Duodenal mucosa (tissue), 2 donors: Measurements from ENCODE around the gene RNF166.

ENCODE experiments used
- H3K27ac ChIP-seq: one replicate; pipeline ENCODE4 v1.7.0; 2013; ENCODE audit warnings: low read depth, low read length
- H3K27me3 ChIP-seq, 2 donors: one replicate each; pipeline ENCODE4 v1.7.0; 2013; ENCODE audit warnings: low read length in 2 of 2, control low read depth in 1 of 2; ENCODE audit not compliant: insufficient read depth in 2 of 2, control insufficient read depth in 1 of 2
- H3K36me3 ChIP-seq, 2 donors: one replicate each; pipeline ENCODE4 v1.7.0; 2013; ENCODE audit warnings: low read length in 2 of 2, control low read depth in 1 of 2; ENCODE audit not compliant: insufficient read depth in 2 of 2, control insufficient read depth in 1 of 2
- H3K4me1 ChIP-seq, 2 donors: one replicate each; pipeline ENCODE4 v1.7.0; 2013; ENCODE audit warnings: low read length in 2 of 2, control low read depth in 1 of 2; ENCODE audit not compliant: insufficient read depth in 2 of 2, control insufficient read depth in 1 of 2
- H3K4me3 ChIP-seq, 2 donors: one replicate each; pipeline ENCODE4 v1.7.0; 2013; ENCODE audit warnings: low read length in 2 of 2, low read depth in 1 of 2
- H3K9ac ChIP-seq, 2 donors: one replicate each; pipeline ENCODE4 v1.7.0; 2013; ENCODE audit warnings: low read length in 2 of 2, low read depth in 1 of 2
- H3K9me3 ChIP-seq, 2 donors: one replicate each; pipeline ENCODE4 v1.7.0; 2013; ENCODE audit warnings: low read length in 2 of 2, control low read depth in 1 of 2; ENCODE audit not compliant: control insufficient read depth in 1 of 2

RNF166 gene

DNA sequence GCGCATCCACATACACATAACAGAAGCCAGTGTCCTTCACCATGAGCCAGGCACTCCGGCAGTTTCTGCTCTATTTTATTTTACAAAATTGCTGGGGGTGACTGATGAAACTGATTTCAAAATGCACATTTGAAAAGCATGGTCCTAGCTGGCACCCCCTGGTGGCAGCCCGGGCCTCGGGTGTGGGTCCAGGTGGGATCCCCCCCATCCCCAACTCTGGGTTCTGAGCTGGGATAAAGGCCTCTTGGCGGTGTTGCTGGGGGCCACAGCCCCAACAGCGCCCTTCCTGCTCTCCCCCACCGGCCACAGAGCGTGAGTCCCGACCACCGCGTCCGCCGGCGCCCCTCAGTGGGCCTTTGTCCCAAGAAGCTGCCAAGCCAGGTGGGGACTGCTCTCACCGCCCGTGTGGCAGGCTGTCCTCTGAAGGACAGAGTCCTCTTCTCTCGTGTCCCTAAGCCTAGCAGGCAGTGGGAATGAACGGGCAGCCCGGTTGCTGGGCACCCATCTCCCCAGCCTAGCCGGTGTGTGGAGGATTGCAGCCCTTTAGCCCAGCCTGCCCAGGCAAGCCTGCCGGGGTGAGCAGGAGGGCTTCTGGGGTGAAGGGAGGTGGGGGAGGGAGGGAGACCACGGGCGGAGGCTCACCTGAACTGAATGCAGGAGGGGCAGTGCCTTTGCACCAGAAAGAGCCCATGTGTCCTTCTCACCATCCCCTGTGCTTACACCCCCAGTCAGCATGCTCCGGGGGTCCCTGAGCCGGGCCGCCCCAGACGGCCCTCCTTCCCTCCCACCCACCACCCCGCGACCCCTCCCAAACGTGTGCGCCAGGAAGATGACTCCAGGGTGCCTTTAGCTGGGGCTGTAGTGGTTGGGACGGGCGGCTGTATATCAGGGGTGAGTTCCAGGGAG is 20.8 kb downstream of the RNF166 start:
- no peak overlapping the region for H3K27ac ChIP-seq
- peak overlapping the region; percentile 70 for H3K4me3 ChIP-seq
- H3K4me1 ChIP-seq, result peaks cover 30 to 57% of the 10 kb centered on the region in 2 donors
- no peaks in the 10 kb centered on the region for H3K36me3 ChIP-seq
- H3K9ac ChIP-seq, result peak overlapping the region; percentile 25 to 32
- H3K9me3 ChIP-seq, result no peaks in the 10 kb centered on the region
- peaks cover 4 to 5% of the 10 kb centered on the region in 2 donors for H3K27me3 ChIP-seq

DNA sequence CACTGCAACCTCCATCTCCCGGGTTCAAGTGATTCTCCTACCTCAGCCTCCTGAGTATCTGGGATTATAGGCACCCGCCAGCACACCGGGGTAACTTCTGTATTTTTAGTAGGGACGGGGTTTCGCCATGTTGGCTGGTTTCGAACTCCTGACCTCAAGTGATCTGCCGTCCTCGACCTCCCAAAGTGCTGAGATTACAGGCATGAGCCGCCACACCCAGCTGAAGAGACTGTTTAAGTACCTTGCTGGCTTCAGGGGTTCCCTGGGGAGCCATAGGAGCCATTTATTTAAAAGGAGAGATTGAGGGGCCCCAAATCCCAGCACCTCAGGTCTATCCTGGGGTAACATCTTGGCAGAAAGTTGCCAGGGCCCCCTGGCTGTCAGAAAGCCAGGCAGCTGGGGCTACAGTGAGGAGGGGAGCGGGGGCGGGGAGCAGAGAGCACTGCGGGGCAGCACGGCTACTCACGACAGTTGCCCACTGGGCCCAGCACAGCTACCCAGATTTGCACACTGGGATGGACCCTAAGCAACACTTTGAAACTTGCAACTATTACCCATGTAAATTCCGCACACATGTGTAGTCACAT is 21.5 kb downstream of the RNF166 start:
- peak overlapping the region in 1 of 2 donors; percentile 70 for H3K4me3 ChIP-seq
- H3K27ac ChIP-seq, result no peak overlapping the region
- peaks cover 4 to 5% of the 10 kb centered on the region in 2 donors for H3K27me3 ChIP-seq
- no peak overlapping the region for H3K9ac ChIP-seq
- peaks cover 30 to 57% of the 10 kb centered on the region in 2 donors for H3K4me1 ChIP-seq
- H3K9me3 ChIP-seq, result no peaks in the 10 kb centered on the region
- no peaks in the 10 kb centered on the region for H3K36me3 ChIP-seq

DNA sequence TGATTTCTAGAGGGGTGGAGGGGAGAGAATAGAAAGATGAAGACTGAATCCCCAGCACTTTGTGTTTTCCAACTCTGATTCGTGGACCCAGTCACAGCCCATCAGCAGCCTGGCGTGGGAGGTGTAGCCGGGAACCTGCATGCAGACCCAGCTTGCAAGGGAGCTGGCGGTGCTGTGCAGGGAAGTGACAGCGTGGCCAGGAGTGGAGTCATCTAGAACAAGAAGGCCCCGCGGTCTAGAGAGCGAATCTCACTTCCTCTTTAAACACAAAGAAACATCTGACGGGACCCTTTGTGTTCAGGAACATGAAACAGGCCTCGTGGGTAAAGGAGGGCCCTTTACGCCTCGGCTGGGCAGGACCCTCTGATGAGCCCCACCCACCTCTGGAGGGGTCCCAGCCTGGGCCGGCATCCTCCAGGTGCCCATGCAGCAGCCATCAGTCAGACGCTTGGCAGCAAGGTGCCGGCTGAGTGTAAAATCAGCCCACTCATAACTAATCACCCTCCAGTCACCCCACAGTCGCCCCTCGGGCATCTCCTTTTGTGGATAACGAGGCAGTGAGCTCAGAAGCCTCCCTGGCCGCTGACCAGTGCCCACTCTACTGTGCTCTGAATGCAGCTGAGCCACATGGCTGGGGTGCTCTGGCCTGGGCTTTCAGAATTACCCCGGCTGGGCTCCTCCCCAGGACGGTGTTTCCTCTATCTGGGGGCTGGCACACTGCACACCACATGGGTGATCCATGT is 24.3 kb downstream of the RNF166 start:
- Histone ChIP-seq H3K4me3 (peak overlapping the region; percentile 35 to 36), H3K9me3 (no peaks in the 10 kb centered on the region), H3K36me3 (peaks cover 0 to 3% of the 10 kb centered on the region in 2 donors), H3K27me3 (peaks cover 4 to 5% of the 10 kb centered on the region in 2 donors), H3K9ac (peak overlapping the region in 1 of 2 donors; percentile 25), H3K27ac (peak overlapping the region; percentile 63), H3K4me1 (peaks cover 20 to 42% of the 10 kb centered on the region in 2 donors)

DNA sequence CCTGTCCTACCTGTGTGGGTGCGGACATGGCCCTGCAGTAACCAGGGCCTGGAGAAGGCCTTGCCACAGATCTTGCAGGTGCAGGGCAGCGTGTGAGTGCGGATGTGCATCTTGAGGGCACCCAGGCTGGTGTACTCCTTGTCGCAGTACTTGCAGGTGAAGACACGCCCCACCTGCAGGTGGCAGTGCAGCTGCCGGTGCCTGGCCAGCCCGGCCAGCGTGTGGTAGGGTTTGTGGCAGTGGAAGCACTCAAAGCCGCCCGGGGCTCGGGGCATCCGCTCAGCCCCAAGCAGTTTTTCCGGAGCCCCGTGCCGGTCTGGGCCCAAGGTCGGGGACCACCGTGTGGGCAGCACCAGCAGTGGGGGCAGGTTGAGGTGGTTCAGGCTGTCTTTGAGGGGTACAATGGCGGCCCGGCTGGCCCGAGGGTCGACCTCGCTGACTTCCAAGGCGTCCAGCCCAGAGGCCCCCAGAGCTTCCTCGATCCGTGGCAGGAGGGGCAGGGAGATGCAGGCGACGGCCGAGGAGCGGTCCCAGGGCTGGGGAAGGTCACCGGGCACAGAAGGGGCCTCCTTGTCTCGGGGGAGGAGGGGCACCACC is 25.0 kb downstream of the RNF166 start:
- Histone ChIP-seq H3K9ac (peak overlapping the region in 1 of 2 donors; percentile 25), H3K4me1 (peaks cover 16 to 38% of the 10 kb centered on the region in 2 donors), H3K9me3 (no peaks in the 10 kb centered on the region), H3K27me3 (peaks cover 4 to 5% of the 10 kb centered on the region in 2 donors), H3K4me3 (peak overlapping the region; percentile 35 to 36), H3K27ac (no peak overlapping the region), H3K36me3 (peaks cover 0 to 3% of the 10 kb centered on the region in 2 donors)

DNA sequence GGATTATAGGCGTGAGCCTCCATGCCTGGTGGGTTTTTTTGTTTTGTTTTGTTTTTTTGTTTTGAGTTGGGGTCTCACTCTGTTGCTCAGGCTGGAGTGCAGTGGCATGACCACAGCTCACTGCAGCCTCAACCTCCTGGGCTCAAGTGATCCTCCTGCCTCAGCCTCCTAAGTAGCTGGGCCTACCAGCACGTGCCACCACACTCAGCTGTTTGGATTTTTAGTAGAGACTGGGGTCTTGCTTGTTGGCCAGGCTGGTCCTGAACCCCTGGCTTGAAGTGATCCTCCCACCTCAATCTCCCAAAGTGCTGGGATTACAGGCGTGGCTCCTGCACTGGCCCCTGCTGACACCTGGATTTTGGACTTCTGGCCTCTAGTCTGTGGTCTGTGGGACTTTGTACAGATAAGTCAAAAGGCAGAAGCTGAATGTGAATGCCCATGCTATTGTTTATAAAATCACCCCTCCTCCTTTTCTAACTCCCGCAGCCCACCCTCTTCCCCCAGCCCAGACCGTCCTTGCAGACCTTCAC is 25.6 kb downstream of the RNF166 start:
- peaks cover 0 to 3% of the 10 kb centered on the region in 2 donors for H3K36me3 ChIP-seq
- peaks cover 4% of the 10 kb centered on the region in 2 donors for H3K27me3 ChIP-seq
- no peak overlapping the region for H3K27ac ChIP-seq
- H3K9ac ChIP-seq, result no peak overlapping the region
- no peaks in the 10 kb centered on the region for H3K9me3 ChIP-seq
- H3K4me3 ChIP-seq, result no peak overlapping the region
- peaks cover 14 to 32% of the 10 kb centered on the region in 2 donors for H3K4me1 ChIP-seq

DNA sequence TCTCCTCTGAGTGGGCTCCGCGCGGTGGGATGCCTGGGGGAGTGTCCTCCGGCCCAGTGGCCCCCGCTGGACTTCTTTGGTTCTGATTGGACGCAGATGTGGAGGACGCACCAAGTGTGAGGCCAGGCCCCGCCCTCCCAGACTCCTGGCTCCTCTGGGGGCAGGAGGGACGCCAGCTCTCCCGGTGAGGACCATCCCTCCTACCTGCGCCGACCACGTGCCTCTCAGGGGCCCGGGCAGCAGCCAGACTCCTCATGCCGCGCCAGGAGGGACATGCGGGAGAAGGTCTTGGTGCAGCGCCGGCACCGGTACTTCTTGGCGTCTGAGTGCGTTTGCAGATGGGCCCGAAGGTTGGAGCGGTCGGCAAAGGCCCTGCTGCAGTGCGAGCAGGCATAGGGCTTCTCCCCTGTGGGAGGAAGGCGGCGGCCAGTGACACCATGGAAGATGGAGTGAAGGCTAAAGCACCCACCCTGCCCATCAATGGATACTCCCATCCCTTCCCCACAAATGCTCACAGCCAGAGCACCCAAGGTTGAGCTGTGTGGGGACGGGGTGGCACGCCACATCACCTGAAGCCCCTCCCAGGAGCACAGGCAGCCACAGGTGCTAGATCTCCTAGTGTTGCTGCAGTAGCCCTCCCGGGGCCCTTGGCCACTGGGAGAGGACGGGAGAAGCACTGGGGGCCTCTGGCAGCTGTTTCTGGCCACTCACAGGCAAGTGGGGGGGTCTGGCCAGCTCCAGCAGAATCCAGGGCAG is 27.8 kb downstream of the RNF166 start:
- Histone ChIP-seq H3K36me3 (peaks cover 0 to 3% of the 10 kb centered on the region in 2 donors), H3K27ac (no peak overlapping the region), H3K4me1 (peaks cover 7 to 20% of the 10 kb centered on the region in 2 donors), H3K27me3 (no peaks in the 10 kb centered on the region), H3K4me3 (no peak overlapping the region), H3K9ac (no peak overlapping the region), H3K9me3 (no peaks in the 10 kb centered on the region)

DNA sequence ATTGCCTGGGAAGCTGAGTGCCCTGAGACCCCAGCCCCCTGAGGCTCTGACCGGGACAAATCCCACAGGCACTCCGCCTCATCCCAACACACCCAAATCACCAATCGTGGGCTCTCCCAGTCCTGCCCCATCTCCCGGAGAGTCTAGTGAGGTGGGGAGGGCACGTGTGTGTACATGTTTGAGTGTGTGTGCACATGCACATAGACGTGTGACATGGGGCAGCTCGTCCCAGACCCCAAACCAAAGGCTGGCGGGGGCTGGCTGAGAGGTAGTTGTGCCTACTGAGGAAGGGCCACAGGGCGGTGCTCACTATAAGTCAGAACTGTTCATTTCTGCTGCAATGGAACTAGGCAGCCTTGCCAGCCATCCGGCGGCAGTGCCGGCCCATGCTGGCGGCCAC is 28.5 kb downstream of the RNF166 start:
- Histone ChIP-seq H3K4me1 (peaks cover 7 to 20% of the 10 kb centered on the region in 2 donors), H3K27me3 (no peaks in the 10 kb centered on the region), H3K4me3 (no peak overlapping the region), H3K9me3 (no peaks in the 10 kb centered on the region), H3K9ac (no peak overlapping the region), H3K27ac (no peak overlapping the region), H3K36me3 (peaks cover 0 to 3% of the 10 kb centered on the region in 2 donors)

DNA sequence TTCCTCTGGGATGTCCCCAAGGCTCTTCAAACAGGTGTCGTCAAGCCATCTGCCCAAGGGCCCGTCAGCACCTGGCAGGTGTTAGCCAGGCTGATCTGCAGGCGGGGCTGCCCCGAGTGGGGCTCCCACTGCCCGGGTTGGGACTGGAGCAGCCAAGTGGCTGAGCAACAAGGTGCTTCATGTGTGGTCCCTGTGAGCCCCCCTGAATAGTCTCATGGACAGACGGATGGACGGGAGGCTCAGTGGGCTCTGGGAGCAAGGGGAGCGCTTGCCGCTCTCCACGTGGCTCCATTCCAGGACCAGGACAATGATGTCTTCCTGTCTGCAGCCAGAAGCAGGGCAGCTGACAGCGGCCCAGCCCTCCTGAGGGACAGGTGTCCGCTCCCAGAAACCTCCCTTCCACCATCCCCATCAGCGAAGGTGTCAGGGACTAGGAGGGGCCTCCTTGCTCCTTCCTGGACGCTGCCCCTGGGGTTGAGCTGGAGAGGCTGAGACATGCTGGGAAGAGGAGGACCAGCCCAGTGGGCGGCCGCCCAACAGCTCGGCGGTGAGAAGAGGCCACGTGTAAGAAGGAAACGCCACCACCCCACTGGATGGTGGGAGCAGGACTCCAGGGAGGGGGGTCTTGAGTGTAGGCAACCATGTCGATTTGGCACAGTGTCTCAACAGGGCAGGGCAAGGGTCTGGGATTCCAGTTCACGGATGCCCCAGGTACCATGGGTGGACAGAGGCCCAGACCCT is 29.5 kb downstream of the RNF166 start:
- Histone ChIP-seq H3K36me3 (peaks cover 0 to 3% of the 10 kb centered on the region in 2 donors), H3K9ac (no peak overlapping the region)

More for the DNA sequence above, 29.5 kb downstream of the RNF166 start:
- no peaks in the 10 kb centered on the region for H3K9me3 ChIP-seq
- peaks cover 0 to 12% of the 10 kb centered on the region in 2 donors for H3K4me1 ChIP-seq
- no peaks in the 10 kb centered on the region for H3K27me3 ChIP-seq
- H3K27ac ChIP-seq, result no peak overlapping the region
- no peak overlapping the region for H3K4me3 ChIP-seq
